SKM-1 (cell line): ENCODE data around the gene GNMT.
A peak's percentile ranks its signal among the peaks of the same experiment; 100 is the strongest.

Experiments used
- DNase-seq: peaks from one replicate; lab custom pipeline; 2025; ENCODE audit not compliant: unreplicated experiment; lab: John Stamatoyannopoulos, UW

The GNMT gene

DNA sequence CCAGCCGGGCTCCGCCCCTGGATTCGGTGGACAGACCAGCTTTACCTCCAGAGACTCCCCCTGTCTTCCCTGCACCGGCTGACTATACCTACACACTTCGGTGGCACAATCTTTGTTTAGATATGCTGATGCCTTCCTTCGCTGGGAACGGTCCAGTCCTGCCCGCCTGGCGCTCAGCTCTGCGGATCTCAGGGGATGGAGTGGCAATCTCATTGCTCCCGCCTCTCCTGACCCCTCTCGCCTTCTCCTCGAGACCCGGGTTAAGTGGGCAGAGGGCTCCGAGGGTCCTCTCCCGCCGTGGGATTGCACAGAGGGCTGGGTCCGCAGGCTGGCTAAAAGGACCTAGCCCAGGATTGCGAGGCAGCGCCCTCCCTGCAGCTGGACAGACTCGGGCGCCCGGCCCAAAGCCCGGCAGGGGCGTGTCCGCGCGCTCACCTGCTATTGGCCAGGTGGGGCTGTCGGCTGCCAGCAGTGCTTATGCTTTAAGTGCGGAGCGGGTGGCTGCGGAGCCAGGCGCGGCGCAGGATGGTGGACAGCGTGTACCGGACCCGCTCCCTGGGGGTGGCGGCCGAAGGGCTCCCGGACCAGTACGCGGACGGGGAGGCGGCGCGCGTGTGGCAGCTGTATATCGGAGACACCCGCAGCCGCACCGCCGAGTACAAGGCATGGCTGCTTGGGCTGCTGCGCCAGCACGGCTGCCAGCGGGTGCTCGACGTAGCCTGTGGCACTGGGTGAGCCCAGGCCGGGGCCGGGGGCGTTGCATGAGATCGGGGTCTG is at the start of gene GNMT:
TSS of gene GNMT (plus strand) at position 512 of the 777 bp plus-strand sequence. CDS start at position 526, 14 bp downstream.
- DNase-seq = no peak

DNA sequence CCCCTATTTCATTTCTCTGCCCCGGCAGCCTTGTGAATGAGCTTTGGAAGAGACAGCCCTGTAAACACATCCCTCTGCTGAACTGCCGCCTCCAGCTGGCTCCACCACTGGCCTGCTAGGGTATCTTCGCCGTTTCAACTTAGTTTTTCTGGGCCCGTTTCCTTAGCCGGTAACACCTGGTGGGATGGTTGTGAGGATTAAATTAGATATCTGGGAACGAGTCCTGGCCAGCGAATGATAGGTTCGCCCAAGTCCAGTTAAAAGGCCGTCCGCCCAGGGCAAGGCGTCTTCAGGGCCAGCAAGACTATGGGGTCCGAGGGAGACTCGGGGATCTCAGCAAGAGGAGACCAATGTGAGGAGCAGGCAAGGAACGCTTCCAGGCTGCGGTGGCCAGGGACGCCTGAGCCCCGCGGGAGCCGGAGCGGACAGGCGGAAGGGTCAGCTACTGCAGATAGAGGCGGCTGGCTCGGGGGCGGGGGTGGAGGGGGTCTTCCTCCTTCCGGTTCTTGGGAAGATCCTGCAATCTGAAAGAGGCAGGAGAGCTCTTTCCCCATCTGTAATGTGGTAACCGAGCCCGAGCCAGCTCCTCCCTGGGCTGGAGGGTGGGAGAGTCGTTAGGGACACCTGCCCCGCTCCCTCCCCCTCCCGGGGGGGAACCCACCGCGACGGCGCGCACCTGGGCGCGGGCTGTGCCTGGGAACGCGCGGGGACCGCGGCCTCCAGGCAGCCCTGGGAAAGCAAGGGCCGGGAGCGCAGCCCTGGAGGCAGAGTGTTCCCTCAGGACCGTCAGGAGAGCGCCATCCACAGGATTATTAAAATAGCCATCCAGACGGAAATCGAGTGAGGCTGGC is 49.2 kb upstream of the GNMT start:
- DNase-seq = no peak

- DNase-seq = no peak
Measured at GRCh38 chr6:42914546-42914945, 46.0 kb upstream of the GNMT start.

DNA sequence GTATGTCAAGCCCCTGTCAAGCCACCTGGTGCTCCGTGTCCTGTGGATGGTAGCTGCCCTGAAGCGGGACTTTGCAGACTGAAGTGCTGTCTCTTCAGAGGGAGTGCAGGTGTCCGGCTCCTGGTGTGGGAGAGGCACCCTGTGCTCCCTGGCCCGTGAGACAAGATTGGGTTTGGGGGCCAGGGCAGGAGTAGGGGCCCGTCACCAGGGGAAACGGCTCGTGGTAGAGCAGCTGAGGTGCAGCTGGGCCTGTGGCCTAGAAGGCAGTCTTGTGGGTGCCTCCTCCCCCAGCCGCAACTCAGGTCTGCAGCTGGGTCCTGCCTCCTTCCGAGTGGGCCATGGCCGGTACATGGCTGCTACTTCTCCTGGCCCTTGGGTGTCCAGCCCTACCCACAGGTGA is 44.8 kb upstream of the GNMT start, which contains the start of gene PTCRA:
TSS of gene PTCRA (plus strand) at position 322 of the 400 bp plus-strand sequence. CDS start at position 339, 17 bp downstream.
- no peak for DNase-seq

DNA sequence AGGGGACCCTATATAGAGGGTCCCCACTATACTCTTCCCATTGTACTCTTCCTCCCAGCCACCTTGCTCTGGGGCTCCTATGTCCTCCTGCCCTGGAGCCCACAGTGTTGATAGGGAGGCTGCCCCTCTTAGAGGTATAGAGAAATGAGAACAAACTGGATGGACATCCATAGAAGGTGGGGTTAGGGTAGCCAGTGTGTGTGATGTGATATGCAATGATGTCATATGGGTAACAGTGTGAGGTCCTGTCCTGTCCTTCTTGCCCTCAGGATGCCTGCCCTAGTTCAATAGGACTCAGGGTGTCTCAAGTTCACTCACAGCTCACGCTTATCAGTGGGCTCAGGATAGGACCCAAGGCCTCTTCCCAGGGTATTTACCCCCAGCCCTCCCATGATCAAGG is 44.3 kb upstream of the GNMT start:
- no peak for DNase-seq

DNA sequence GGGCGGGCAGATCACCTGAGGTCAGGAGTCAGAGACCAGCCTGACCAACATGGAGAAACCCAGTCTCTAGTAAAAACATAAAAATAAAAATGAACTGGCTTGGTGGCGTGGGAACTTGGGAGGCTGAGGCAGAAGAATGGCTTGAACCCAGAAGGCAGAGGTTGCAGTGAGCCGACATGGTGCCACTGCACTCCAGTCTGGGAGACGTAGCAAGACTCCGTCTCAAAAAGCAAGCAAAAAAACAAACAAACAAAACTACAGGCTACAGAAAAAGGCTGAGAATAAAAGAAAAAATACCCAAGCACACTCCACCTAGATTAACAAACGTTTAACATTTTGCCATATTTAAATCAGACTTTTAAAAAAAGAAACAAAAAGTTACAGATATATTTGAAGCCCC is 38.8 kb upstream of the GNMT start:
- DNase-seq = no peak

GRCh38 chr6:42923666-42924065 is 36.9 kb upstream of the GNMT start:
- DNase-seq = peak; percentile 84

DNA sequence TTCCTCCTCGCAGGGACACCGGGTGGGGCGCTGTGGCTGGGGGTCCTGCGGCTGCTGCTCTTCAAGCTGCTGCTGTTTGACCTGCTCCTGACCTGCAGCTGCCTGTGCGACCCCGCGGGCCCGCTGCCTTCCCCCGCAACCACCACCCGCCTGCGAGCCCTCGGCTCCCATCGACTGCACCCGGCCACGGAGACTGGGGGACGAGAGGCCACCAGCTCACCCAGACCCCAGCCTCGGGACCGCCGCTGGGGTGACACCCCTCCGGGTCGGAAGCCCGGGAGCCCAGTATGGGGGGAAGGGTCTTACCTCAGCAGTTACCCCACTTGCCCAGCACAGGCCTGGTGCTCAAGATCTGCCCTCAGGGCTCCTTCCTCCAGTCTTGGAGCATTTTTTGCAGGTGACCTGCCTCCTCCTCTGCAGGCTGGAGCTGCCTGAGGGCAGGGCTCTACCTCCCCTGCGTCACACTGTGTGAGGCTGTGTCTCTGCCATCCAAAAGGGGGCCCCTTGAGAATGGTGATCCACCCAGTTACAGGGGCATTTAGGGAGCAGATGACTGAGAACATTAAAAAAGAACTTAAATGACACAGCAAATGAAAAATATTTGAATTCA is 35.2 kb upstream of the GNMT start:
- no peak for DNase-seq

DNA sequence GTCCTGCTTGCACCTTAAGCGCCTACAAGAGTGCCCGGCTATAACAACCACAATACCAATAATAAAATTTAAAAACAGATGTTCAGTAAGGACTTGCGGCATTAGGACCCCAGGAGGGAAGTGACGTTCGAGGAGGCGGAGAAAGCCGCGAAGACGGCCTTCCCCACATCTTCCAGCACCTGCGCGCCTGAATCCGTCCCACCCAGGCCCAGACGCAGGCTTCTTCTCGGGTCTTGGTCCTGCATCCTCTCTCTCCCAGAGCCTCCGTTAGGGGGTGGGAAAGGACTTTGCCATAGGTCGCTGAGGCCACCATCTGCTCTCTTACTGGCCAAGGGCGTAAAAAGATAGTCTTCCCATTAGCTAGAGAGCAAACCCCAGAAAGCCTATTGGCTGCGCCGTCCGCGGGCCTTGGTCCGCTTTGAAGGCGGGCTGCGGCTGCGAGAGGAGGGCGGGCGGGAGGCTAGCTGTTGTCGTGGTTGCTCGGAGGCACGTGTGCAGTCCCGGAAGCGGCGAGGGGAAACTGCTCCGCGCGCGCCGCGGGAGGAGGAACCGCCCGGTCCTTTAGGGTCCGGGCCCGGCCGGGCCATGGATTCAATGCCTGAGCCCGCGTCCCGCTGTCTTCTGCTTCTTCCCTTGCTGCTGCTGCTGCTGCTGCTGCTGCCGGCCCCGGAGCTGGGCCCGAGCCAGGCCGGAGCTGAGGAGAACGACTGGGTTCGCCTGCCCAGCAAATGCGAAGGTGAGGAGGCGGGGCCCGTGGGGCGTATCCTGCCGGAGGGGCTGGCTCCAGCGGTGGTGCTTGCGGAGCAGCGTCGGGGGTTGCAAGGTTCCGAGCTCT is 31.4 kb upstream of the GNMT start, which contains the start of gene CNPY3:
TSS of gene CNPY3 (plus strand) at position 495 of the 835 bp plus-strand sequence. CDS start at position 586, 91 bp downstream.
- peak; percentile 98 for DNase-seq

DNA sequence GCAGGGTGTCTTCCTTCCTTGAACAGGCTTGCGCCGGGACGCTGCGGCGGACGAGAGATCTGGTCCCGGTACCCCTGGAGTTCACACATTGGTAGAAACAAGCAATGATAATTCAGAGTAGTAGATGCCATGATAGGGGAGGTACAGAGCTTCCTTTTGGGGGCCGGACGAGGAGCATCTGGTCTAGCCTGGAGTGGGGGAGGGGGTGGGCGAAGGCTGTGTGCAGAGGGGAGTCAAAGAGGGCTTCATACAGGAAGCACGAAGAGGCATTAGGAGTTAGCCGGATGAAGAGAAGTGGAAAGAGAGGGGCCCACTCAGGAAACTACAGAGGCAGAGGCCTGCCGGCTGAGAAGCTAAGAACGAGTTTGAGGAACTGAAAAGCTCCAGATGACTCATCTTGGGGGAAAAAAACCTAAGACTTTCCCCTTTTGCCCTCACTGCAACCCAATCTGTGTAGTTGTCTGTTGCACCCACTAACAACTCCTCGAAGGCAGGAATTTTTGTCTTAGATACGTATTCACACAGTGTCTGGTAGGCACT is 30.7 kb upstream of the GNMT start:
- peak; percentile 87 for DNase-seq

DNA sequence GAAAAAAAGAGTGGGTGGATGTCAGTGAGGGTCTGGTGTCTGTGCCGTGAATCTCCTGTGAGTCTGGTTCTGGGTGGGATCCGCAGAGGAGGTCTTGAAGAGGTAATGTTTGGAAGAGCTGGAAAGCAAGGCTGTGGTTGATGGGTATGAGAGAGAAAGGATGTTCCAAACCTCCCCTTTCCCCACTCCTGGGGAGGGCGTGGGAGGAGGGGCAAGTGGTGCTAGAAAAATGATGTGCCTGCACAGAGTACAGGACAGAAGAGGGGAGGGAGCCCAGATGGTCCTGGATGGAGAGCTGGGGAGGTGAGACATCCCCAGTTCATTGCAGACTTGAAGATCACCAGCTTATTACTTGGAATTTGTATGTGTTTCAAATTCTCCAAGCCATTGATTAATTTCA is 28.1 kb upstream of the GNMT start:
- DNase-seq = no peak

DNA sequence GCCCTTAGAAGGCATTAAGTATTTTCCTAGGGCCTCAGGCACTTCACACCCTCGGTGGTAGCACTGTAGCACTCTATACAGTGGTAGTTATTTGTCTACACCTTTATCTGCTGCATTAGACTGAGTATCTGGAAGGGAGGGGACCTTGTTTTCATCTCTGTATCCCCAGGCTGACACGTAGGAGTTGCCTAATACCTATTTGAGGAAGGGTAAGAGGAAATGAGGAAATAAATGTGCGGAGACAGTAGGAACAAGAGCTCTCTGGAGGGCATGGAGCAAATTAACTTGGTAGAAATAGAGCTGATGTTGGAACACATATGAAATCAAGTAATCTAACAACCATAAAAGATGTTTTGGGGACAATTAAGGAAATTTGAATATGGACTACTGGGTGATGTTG is 27.3 kb upstream of the GNMT start:
- DNase-seq = peak; percentile 94

DNA sequence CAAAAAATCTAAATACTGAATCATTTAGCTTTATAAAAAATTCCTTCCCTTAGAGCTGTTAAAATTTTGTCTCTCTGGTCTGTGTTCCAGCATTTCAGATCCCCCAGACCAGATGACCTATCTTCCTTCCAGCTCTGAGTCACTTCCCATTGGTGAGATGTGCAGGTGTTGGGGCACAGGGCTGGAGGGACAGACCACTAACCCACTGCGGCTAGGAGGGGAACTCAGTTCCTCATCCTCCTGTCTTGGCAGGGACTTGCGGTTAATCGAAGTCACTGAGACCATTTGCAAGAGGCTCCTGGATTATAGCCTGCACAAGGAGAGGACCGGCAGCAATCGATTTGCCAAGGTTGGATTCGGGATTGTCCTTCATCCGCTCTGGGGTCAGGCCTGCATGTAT is 25.2 kb upstream of the GNMT start:
- DNase-seq = peak; percentile 34

GRCh38 chr6:42936398-42936797 is 24.2 kb upstream of the GNMT start:
- DNase-seq = no peak

- no peak for DNase-seq
Measured at GRCh38 chr6:42937548-42938427, 22.8 kb upstream of the GNMT start.

GRCh38 chr6:42938428-42938796 is 22.1 kb upstream of the GNMT start:
- no peak for DNase-seq

DNA sequence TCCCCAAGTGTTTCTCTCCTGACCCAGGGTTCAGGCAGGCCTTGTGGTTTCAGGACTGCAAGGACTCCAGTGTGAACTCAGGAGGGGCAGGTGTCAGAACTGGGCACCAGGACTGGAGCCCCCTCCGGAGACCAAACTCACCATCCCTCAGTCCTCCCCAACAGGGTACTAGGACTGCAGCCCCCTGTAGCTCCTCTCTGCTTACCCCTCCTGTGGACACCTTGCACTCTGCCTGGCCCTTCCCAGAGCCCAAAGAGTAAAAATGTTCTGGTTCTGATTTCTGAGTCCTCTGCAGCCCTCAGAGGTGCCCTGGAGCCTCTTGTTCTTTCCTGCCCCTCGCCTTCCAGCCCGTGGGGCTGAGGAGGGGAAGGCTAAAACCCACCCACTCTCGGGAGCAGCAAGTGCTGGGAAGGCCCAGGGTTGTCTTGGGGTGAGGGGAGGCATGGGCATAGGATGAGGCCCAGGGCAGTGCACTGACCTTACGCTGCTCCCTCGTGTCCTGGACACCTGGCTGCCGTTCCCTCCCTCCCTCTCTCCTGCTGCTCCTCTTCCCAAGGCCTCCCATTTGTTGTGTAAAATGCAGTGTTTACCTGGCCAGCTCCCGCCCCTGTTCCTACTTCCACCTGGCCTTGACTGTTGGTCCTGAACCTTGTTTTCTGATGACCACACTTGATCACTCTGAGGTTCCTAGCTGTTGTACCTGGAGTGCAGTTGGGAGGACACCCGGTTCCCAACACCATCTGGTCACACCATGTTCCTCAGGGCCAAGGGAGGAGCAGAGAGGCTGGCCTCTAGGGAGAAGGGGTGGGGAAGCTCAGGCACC is 21.4 kb upstream of the GNMT start:
- DNase-seq = no peak

GRCh38 chr6:42939810-42940167 is 20.8 kb upstream of the GNMT start:
- no peak for DNase-seq
